Liver (tissue), 3 donors: ENCODE data around the gene KIFC3.

ENCODE experiments used
- EGR1 ChIP-seq, 2 donors: IDR thresholded peaks; 2 replicates each; pipeline ENCODE4 v1.6.1; 2016 to 2018; ENCODE audit warnings: antibody characterized with exemption in 2 of 2, low read depth in 2 of 2
- FOXA1 ChIP-seq: IDR thresholded peaks from 2 replicates; pipeline ENCODE4 v1.6.1; 2016; ENCODE audit warnings: antibody characterized with exemption
- JUND ChIP-seq, 2 donors: IDR thresholded peaks; 2 replicates each; pipeline ENCODE4 v1.6.1; 2016; ENCODE audit warnings: antibody characterized with exemption in 2 of 2
- RAD21 ChIP-seq, 2 donors: IDR thresholded peaks; 2 replicates each; pipeline ENCODE4 v1.6.1; 2016; ENCODE audit warnings: antibody characterized with exemption in 2 of 2, mild to moderate bottlenecking in 2 of 2
- TAF1 ChIP-seq: conservative IDR thresholded peaks from 2 replicates; pipeline ENCODE4 v1.6.1; 2016; ENCODE audit warnings: antibody characterized with exemption, mild to moderate bottlenecking
- YY1 ChIP-seq: IDR thresholded peaks from 2 replicates; pipeline ENCODE4 v1.6.1; 2016; ENCODE audit warnings: antibody characterized with exemption, mild to moderate bottlenecking
- TF ChIP-seq, protein P1 (sequence below): fragments of 150-350 bp; IDR thresholded peaks from 2 replicates; pipeline ENCODE4 v1.5.1; 2017; ENCODE audit warnings: improper control_type of control experiment, low read depth, low read length; ENCODE audit not compliant: missing input control
- TF ChIP-seq, protein P2 (sequence below): IDR thresholded peaks from 2 replicates; pipeline ENCODE4 v1.6.1; 2016; ENCODE audit warnings: antibody characterized with exemption
- TF ChIP-seq, protein P3 (sequence below): IDR thresholded peaks from 2 replicates; pipeline ENCODE4 v1.6.1; 2016; ENCODE audit warnings: antibody characterized with exemption
- TF ChIP-seq, protein P4 (sequence below): IDR thresholded peaks from 2 replicates; pipeline ENCODE4 v1.6.1; 2016; ENCODE audit warnings: antibody characterized with exemption
- TF ChIP-seq, protein P5 (sequence below): IDR thresholded peaks from 2 replicates; pipeline ENCODE4 v1.6.1; 2016; ENCODE audit warnings: antibody characterized with exemption, mild to moderate bottlenecking
- donor health status: healthy.
- donor health status: healthy.

DNA sequence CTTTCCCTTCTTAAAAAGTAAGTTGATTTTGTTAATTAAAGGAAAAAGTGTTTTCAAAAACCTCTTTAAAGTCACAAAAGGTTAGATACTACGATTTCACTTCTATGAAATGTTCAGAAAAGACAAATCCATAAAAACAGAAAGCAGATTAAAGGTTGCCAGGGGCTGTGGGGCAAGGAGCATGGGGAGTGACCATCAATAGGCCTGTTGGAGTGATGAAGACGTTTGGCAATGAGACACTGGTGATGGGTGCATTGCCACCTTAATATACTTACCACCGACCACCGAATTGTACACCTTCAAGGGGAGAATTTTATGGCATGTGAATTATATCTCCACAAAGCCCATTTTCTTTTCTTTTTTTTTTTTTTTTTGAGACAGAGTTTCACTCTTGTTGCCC lies 19.2 kb downstream of the KIFC3 start:
- TF ChIP-seq, protein P1, sequence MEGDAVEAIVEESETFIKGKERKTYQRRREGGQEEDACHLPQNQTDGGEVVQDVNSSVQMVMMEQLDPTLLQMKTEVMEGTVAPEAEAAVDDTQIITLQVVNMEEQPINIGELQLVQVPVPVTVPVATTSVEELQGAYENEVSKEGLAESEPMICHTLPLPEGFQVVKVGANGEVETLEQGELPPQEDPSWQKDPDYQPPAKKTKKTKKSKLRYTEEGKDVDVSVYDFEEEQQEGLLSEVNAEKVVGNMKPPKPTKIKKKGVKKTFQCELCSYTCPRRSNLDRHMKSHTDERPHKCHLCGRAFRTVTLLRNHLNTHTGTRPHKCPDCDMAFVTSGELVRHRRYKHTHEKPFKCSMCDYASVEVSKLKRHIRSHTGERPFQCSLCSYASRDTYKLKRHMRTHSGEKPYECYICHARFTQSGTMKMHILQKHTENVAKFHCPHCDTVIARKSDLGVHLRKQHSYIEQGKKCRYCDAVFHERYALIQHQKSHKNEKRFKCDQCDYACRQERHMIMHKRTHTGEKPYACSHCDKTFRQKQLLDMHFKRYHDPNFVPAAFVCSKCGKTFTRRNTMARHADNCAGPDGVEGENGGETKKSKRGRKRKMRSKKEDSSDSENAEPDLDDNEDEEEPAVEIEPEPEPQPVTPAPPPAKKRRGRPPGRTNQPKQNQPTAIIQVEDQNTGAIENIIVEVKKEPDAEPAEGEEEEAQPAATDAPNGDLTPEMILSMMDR = no peak
- TF ChIP-seq JUND (IDR thresholded peaks at IDR 0.05) (no peak), FOXA1 (no peak), YY1 (no peak), EGR1 (IDR thresholded peaks at IDR 0.05; ENCODE audit: low read depth in 2 of 2) (no peak), RAD21 (IDR thresholded peaks at IDR 0.05) (no peak), TAF1 (no peak)
- TF ChIP-seq, protein P2, sequence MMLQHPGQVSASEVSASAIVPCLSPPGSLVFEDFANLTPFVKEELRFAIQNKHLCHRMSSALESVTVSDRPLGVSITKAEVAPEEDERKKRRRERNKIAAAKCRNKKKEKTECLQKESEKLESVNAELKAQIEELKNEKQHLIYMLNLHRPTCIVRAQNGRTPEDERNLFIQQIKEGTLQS = no peak
- TF ChIP-seq, protein P3, sequence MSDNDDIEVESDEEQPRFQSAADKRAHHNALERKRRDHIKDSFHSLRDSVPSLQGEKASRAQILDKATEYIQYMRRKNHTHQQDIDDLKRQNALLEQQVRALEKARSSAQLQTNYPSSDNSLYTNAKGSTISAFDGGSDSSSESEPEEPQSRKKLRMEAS = no peak
- TF ChIP-seq, protein P4, sequence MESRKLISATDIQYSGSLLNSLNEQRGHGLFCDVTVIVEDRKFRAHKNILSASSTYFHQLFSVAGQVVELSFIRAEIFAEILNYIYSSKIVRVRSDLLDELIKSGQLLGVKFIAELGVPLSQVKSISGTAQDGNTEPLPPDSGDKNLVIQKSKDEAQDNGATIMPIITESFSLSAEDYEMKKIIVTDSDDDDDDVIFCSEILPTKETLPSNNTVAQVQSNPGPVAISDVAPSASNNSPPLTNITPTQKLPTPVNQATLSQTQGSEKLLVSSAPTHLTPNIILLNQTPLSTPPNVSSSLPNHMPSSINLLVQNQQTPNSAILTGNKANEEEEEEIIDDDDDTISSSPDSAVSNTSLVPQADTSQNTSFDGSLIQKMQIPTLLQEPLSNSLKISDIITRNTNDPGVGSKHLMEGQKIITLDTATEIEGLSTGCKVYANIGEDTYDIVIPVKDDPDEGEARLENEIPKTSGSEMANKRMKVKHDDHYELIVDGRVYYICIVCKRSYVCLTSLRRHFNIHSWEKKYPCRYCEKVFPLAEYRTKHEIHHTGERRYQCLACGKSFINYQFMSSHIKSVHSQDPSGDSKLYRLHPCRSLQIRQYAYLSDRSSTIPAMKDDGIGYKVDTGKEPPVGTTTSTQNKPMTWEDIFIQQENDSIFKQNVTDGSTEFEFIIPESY = no peak
- TF ChIP-seq, protein P5, sequence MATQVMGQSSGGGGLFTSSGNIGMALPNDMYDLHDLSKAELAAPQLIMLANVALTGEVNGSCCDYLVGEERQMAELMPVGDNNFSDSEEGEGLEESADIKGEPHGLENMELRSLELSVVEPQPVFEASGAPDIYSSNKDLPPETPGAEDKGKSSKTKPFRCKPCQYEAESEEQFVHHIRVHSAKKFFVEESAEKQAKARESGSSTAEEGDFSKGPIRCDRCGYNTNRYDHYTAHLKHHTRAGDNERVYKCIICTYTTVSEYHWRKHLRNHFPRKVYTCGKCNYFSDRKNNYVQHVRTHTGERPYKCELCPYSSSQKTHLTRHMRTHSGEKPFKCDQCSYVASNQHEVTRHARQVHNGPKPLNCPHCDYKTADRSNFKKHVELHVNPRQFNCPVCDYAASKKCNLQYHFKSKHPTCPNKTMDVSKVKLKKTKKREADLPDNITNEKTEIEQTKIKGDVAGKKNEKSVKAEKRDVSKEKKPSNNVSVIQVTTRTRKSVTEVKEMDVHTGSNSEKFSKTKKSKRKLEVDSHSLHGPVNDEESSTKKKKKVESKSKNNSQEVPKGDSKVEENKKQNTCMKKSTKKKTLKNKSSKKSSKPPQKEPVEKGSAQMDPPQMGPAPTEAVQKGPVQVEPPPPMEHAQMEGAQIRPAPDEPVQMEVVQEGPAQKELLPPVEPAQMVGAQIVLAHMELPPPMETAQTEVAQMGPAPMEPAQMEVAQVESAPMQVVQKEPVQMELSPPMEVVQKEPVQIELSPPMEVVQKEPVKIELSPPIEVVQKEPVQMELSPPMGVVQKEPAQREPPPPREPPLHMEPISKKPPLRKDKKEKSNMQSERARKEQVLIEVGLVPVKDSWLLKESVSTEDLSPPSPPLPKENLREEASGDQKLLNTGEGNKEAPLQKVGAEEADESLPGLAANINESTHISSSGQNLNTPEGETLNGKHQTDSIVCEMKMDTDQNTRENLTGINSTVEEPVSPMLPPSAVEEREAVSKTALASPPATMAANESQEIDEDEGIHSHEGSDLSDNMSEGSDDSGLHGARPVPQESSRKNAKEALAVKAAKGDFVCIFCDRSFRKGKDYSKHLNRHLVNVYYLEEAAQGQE = no peak
